ENCODE data around the gene VPS37D. TPM values are rescaled to one million over a fixed set of nuclear protein-coding genes. Genes with fewer than 3 reads are reported as not detected.
A peak's percentile ranks its signal among the peaks of the same experiment; 100 is the strongest.
"Not testable (repeated sequence)": the region's sequence is repeated elsewhere in the genome, so short reads cannot be mapped to it uniquely, and the experiment has no call there.

The VPS37D gene
- total and polyA plus RNA-seq, 2 experiments from 2014 or later, result 2.2 to 7.0 TPM

DNA sequence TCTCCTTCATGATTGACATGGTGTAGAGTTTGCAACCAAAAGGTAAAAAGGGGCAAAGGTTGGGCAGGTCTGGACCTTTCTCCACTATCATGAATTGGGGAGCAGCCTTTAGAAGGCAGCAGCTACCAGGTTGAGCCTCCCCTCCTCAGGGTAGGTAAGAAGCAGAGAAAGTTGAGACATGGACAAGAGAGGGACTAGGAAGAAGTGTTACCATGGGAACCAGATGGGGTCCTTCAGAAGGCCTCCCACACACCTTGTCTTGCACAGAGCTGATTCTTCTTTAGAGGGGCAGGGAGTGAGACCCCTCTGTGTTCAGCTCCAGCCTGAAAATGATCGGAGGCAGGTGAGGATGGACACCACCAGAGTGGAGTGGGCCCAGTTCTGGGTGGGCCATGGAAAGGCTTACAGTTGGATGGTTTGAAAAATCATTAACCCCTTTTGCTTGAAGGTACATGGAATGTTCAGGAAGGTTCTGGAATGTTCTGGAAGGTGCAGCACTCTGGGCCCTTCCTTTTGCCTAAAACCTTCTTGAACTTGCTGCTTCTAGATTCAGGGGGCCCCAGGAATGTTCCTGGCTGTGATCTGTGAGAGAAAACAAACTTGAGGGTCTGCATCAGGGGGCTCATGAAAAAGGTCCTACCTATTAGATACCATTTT lies 7.0 kb downstream of the VPS37D start:
- H3K4me1 ChIP-seq (ENCODE audit: insufficient read depth), result peaks cover 13% of the 10 kb centered on the region; the same call in 1 of the 2 replicates
- H3K79me2 ChIP-seq (replicated peaks; ENCODE audit: insufficient read depth), result peaks cover 3% of the 10 kb centered on the region
- 0 out of 2 replicates have a peak, but pooled peaks cover 2% of the 10 kb centered on the region for H3F3A ChIP-seq (replicated peaks; ENCODE audit: low read depth)
- no peaks in the 10 kb centered on the region; the same call in 1 of the 2 replicates for H4K20me1 ChIP-seq (replicated peaks; ENCODE audit: insufficient read depth)
- Mint-ChIP-seq H3K27ac (no peak overlapping the region), H3K36me3 (ENCODE audit: low read depth) (peaks cover 21% of the 10 kb centered on the region), H3K27me3 (ENCODE audit: insufficient read depth, low read depth, poor library complexity) (peaks cover 14% of the 10 kb centered on the region), H3K4me1 (peaks cover 11% of the 10 kb centered on the region; the same call in 2 of the 3 replicates), H3K4me3 (no peak overlapping the region), H3K9me3 (no peaks in the 10 kb centered on the region)
- DNase-seq (ENCODE audit: low spot score) (no peak), ATAC-seq (no peak)
- H3K36me3 ChIP-seq (ENCODE audit: insufficient read depth), result no peaks in the 10 kb centered on the region; the same call in 1 of the 2 replicates
- no peak overlapping the region for H3K4me2 ChIP-seq
- H3K27ac ChIP-seq (ENCODE audit: low read depth), result no peak overlapping the region
- H3K27me3 ChIP-seq (ENCODE audit: insufficient read depth), result no peaks in the 10 kb centered on the region
- no peak overlapping the region for H2AFZ ChIP-seq
- H3K4me3 ChIP-seq, result no peak overlapping the region
- no peaks in the 10 kb centered on the region for H3K9me2 ChIP-seq (ENCODE audit: insufficient read depth)
- TF ChIP-seq POLR2AphosphoS5 (IDR thresholded peaks at IDR 0.05; ENCODE audit: low read depth), result no peak

DNA sequence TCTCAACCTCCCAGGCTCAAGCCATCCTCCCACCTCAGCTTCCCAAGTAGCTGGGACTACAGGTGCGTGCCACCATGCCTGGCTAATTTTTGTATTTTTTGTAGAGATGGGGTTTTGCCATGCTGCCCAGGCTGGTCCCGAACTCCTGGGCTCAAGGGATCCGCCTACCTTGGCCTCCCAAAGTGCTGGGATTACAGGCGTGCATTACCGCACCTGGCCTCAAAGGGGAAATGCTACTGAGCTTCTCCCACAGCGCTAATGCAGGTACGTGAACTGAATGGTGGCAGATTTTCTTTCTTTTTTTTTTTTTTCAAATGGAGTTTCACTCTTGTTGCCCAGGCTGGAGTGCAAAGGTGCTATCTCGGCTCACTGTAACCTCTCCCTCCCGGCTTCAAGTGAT lies 8.4 kb downstream of the VPS37D start:
- TF ChIP-seq CTCF (conservative IDR thresholded peaks at IDR 0.05; ENCODE audit: low read depth in 2 of 2), result peak; percentile 15 to 31; a peak in 2 of 4 replicates
- not testable (repeated sequence) for H3K9me2 ChIP-seq (ENCODE audit: insufficient read depth); H2AFZ ChIP-seq; H3K27ac Mint-ChIP-seq; H3K4me1 ChIP-seq (ENCODE audit: insufficient read depth); H3K4me3 Mint-ChIP-seq; H3K4me2 ChIP-seq; H3F3A ChIP-seq (replicated peaks; ENCODE audit: low read depth); H3K36me3 ChIP-seq (ENCODE audit: insufficient read depth); H3K27ac ChIP-seq (ENCODE audit: low read depth); H4K20me1 ChIP-seq (replicated peaks; ENCODE audit: insufficient read depth); H3K9me3 Mint-ChIP-seq; H3K4me3 ChIP-seq; H3K27me3 Mint-ChIP-seq (ENCODE audit: insufficient read depth, low read depth, poor library complexity); H3K27me3 ChIP-seq (ENCODE audit: insufficient read depth)
- Mint-ChIP-seq H3K36me3 (ENCODE audit: low read depth) (peaks cover 23% of the 10 kb centered on the region), H3K4me1 (peaks cover 13% of the 10 kb centered on the region)
- peaks cover 17% of the 10 kb centered on the region for H3K79me2 ChIP-seq (replicated peaks; ENCODE audit: insufficient read depth)
- peak; percentile 79 for ATAC-seq
- DNase-seq (ENCODE audit: low spot score), result peak; percentile 78

GRCh38 chr7:73678862-73679261 lies 11.2 kb downstream of the VPS37D start:
- Mint-ChIP-seq H3K4me1 (peaks cover 17% of the 10 kb centered on the region), H3K36me3 (ENCODE audit: low read depth) (peaks cover 22% of the 10 kb centered on the region), H3K27me3 (ENCODE audit: insufficient read depth, low read depth, poor library complexity) (peaks cover 11% of the 10 kb centered on the region), H3K4me3 (no peak overlapping the region), H3K27ac (no peak overlapping the region), H3K9me3 (no peaks in the 10 kb centered on the region)
- Histone ChIP-seq H3K27ac (ENCODE audit: low read depth) (no peak overlapping the region), H3K4me2 (no peak overlapping the region), H3K9me2 (ENCODE audit: insufficient read depth) (no peaks in the 10 kb centered on the region), H3F3A (replicated peaks; ENCODE audit: low read depth) (0 out of 2 replicates have a peak, but pooled peaks cover 2% of the 10 kb centered on the region), H3K36me3 (ENCODE audit: insufficient read depth) (peaks cover 3% of the 10 kb centered on the region; the same call in 1 of the 2 replicates), H4K20me1 (replicated peaks; ENCODE audit: insufficient read depth) (peaks cover 5% of the 10 kb centered on the region), H3K79me2 (replicated peaks; ENCODE audit: insufficient read depth) (peaks cover 39% of the 10 kb centered on the region), H2AFZ (no peak overlapping the region), H3K27me3 (ENCODE audit: insufficient read depth) (no peaks in the 10 kb centered on the region), H3K4me3 (no peak overlapping the region), H3K4me1 (ENCODE audit: insufficient read depth) (peaks cover 9% of the 10 kb centered on the region)
- DNase-seq (ENCODE audit: low spot score) (no peak), ATAC-seq (no peak)
- TF ChIP-seq POLR2AphosphoS5 (IDR thresholded peaks at IDR 0.05; ENCODE audit: low read depth) (no peak), ZNF462 (CRISPR knock-in tag; IDR thresholded peaks at IDR 0.05) (no peak), ETS1 (IDR thresholded peaks at IDR 0.05) (no peak), NANOG (IDR thresholded peaks at IDR 0.05; ENCODE audit: borderline replicate concordance) (no peak), JUNB (IDR thresholded peaks at IDR 0.05; ENCODE audit: unreplicated experiment) (no peak), ZNF331 (CRISPR knock-in tag; IDR thresholded peaks at IDR 0.05; ENCODE audit: low read depth) (no peak)

Data from GM23338 (cell line).